ENCODE measurements around the gene C10orf120. TPM values are rescaled to one million over a fixed set of nuclear protein-coding genes. Genes with fewer than 3 reads are reported as not detected.

Gene C10orf120
- total and polyA plus RNA-seq, 2 donors (not counting 1 experiment from before 2014, with no cell fraction given), result not detected

GRCh38 chr10:122725006-122725405, 25.4 kb upstream of the C10orf120 start:
- Histone ChIP-seq H3K9ac (ENCODE audit: low read length) (no peak overlapping the region), H3K36me3 (replicated peaks in 1 of 2; ENCODE audit: control extremely low read depth in 1 of 2, control insufficient read depth in 1 of 2, extremely low read depth in 1 of 2, insufficient read depth in 2 of 2, low read length in 1 of 2) (no peaks in the 10 kb centered on the region), H3K79me2 (ENCODE audit: control insufficient read depth, insufficient read depth, low read length) (no peaks in the 10 kb centered on the region), H4K20me1 (ENCODE audit: control insufficient read depth, insufficient read depth, low read length, poor library complexity, severe bottlenecking) (no peaks in the 10 kb centered on the region), H3K27ac (ENCODE audit: low read length in 2 of 2) (no peak overlapping the region), H3K27me3 (replicated peaks in 1 of 4; ENCODE audit: control extremely low read depth in 1 of 4, control insufficient read depth in 3 of 4, insufficient read depth in 4 of 4, low read length in 3 of 4) (no peaks in the 10 kb centered on the region), H3K4me3 (ENCODE audit: control extremely low read depth in 1 of 5, extremely low read depth in 1 of 5, insufficient read depth in 1 of 5, low read depth in 2 of 5, low read length in 4 of 5) (no peak overlapping the region), H2AFZ (ENCODE audit: insufficient read depth, low read depth, low read length, poor library complexity, severe bottlenecking) (no peak overlapping the region), H3K4me1 (ENCODE audit: control insufficient read depth in 2 of 2, insufficient read depth in 2 of 2, low read length in 2 of 2) (no peaks in the 10 kb centered on the region), H3K9me3 (ENCODE audit: control extremely low read depth in 1 of 3, control insufficient read depth in 2 of 3, insufficient read depth in 1 of 3, low read length in 2 of 3) (peaks cover 0 to 3% (median 0%) of the 10 kb centered on the region in 3 donors), H3K4me2 (replicated peaks; ENCODE audit: low read depth, low read length, poor library complexity, severe bottlenecking) (no peak overlapping the region)
- intact Hi-C loops (cut with micrococcal nuclease), result no loop called here
- 100% methylated on average over 1 of the region's 1 CpG for WGBS (ENCODE audit: insufficient coverage)
- H3K9me3 Mint-ChIP-seq (ENCODE audit: insufficient read depth), result no peaks in the 10 kb centered on the region
- ATAC-seq (ENCODE audit: low read depth) (no peak), DNase-seq (no peak)
- TF ChIP-seq CTCF (IDR thresholded peaks at IDR 0.05) (no peak), EZH2 (IDR thresholded peaks at IDR 0.05; ENCODE audit: borderline replicate concordance, insufficient read depth, low read depth, low read length, poor library complexity, severe bottlenecking) (no peak)
- peaks cover 11% of the 10 kb centered on the region for H3K27me3 Mint-ChIP-seq
- CTCF ChIA-PET, result no interaction called here
- H3K4me3 Mint-ChIP-seq, result no peak overlapping the region
- no peak overlapping the region for H3K27ac Mint-ChIP-seq
- POLR2A ChIA-PET, result no interaction called here
- H3K4me1 Mint-ChIP-seq, result no peaks in the 10 kb centered on the region

GRCh38 chr10:122721111-122721510, 21.5 kb upstream of the C10orf120 start:
- no peaks in the 10 kb centered on the region for H3K4me1 Mint-ChIP-seq
- Histone ChIP-seq H3K4me3 (ENCODE audit: control extremely low read depth in 1 of 5, extremely low read depth in 1 of 5, insufficient read depth in 1 of 5, low read depth in 2 of 5, low read length in 4 of 5) (no peak overlapping the region), H3K9ac (ENCODE audit: low read length) (no peak overlapping the region), H3K9me3 (ENCODE audit: control extremely low read depth in 1 of 3, control insufficient read depth in 2 of 3, insufficient read depth in 1 of 3, low read length in 2 of 3) (no peaks in the 10 kb centered on the region), H2AFZ (ENCODE audit: insufficient read depth, low read depth, low read length, poor library complexity, severe bottlenecking) (no peak overlapping the region), H3K36me3 (replicated peaks in 1 of 2; ENCODE audit: control extremely low read depth in 1 of 2, control insufficient read depth in 1 of 2, extremely low read depth in 1 of 2, insufficient read depth in 2 of 2, low read length in 1 of 2) (no peaks in the 10 kb centered on the region), H3K4me2 (replicated peaks; ENCODE audit: low read depth, low read length, poor library complexity, severe bottlenecking) (no peak overlapping the region), H3K27ac (ENCODE audit: low read length in 2 of 2) (no peak overlapping the region), H3K79me2 (ENCODE audit: control insufficient read depth, insufficient read depth, low read length) (no peaks in the 10 kb centered on the region), H4K20me1 (ENCODE audit: control insufficient read depth, insufficient read depth, low read length, poor library complexity, severe bottlenecking) (no peaks in the 10 kb centered on the region), H3K27me3 (replicated peaks in 1 of 4; ENCODE audit: control extremely low read depth in 1 of 4, control insufficient read depth in 3 of 4, insufficient read depth in 4 of 4, low read length in 3 of 4) (no peaks in the 10 kb centered on the region), H3K4me1 (ENCODE audit: control insufficient read depth in 2 of 2, insufficient read depth in 2 of 2, low read length in 2 of 2) (no peaks in the 10 kb centered on the region)
- 88% methylated on average over 2 of the region's 3 CpGs for WGBS (ENCODE audit: insufficient coverage)
- peaks cover 6% of the 10 kb centered on the region for H3K27me3 Mint-ChIP-seq
- TF ChIP-seq EZH2 (IDR thresholded peaks at IDR 0.05; ENCODE audit: borderline replicate concordance, insufficient read depth, low read depth, low read length, poor library complexity, severe bottlenecking) (no peak), CTCF (IDR thresholded peaks at IDR 0.05) (no peak)
- DNase-seq (no peak), ATAC-seq (ENCODE audit: low read depth) (no peak)
- H3K9me3 Mint-ChIP-seq (ENCODE audit: insufficient read depth), result no peaks in the 10 kb centered on the region
- intact Hi-C loops (cut with micrococcal nuclease), result no loop called here
- H3K27ac Mint-ChIP-seq, result no peak overlapping the region
- POLR2A ChIA-PET, result no interaction called here
- CTCF ChIA-PET, result no interaction called here
- H3K4me3 Mint-ChIP-seq, result no peak overlapping the region
